ENCODE data around the gene RAB29. TPM values are rescaled to one million over a fixed set of nuclear protein-coding genes. Genes with fewer than 3 reads are reported as not detected.
A peak's percentile ranks its signal among the peaks of the same experiment; 100 is the strongest.

Gene RAB29
- polyA plus RNA-seq, 3 donors = 23.2 to 32.2 (median 31.5) TPM

- H3K4me2 ChIP-seq (replicated peaks; ENCODE audit: extremely low read depth, low read length, poor library complexity, severe bottlenecking) = no peak overlapping the region
- WGBS (ENCODE audit: insufficient coverage) = no CpG with 5 or more reads among the region's 3 CpGs
- H3K9ac ChIP-seq (ENCODE audit: insufficient read depth, low read length, poor library complexity, severe bottlenecking) = no peak overlapping the region
- Mint-ChIP-seq H3K27me3 (ENCODE audit: low read depth in 3 of 3) (peaks cover 23 to 35% (median 24%) of the 10 kb centered on the region in 3 donors), H3K4me3 (no peak overlapping the region), H3K4me1 (peaks cover 13% of the 10 kb centered on the region), H3K27ac (no peak overlapping the region), H3K36me3 (peaks cover 0 to 3% of the 10 kb centered on the region in 2 donors), H3K9me3 (peaks cover 0 to 5% (median 0%) of the 10 kb centered on the region in 7 donors)
- H4K20me1 ChIP-seq (ENCODE audit: insufficient read depth, low read length) = no peaks in the 10 kb centered on the region
- H3K9me3 ChIP-seq (replicated peaks in 1 of 2; ENCODE audit: control insufficient read depth in 1 of 2, insufficient read depth in 1 of 2, low read length in 2 of 2) = no peaks in the 10 kb centered on the region
- DNase-seq = no peak
- no peak overlapping the region for H2AFZ ChIP-seq (ENCODE audit: insufficient read depth, low read depth, low read length, poor library complexity, severe bottlenecking)
- TF ChIP-seq CTCF (IDR thresholded peaks at IDR 0.05) = no peak
- H3K4me1 ChIP-seq (ENCODE audit: control insufficient read depth in 1 of 2, insufficient read depth in 2 of 2, low read length in 2 of 2) = peaks cover 13 to 16% of the 10 kb centered on the region in 2 donors
- no peak overlapping the region for H3K27ac ChIP-seq (ENCODE audit: low read depth in 1 of 2, low read length in 2 of 2)
- H3K4me3 ChIP-seq (replicated peaks in 1 of 3; ENCODE audit: low read depth in 2 of 3, low read length in 3 of 3) = no peak overlapping the region
- peaks cover 10 to 18% of the 10 kb centered on the region in 2 donors for H3K27me3 ChIP-seq (ENCODE audit: control insufficient read depth in 2 of 2, insufficient read depth in 2 of 2, low read length in 2 of 2)
- intact Hi-C loops (cut with micrococcal nuclease) = no loop called here
- H3K79me2 ChIP-seq (ENCODE audit: insufficient read depth, low read length) = no peaks in the 10 kb centered on the region
- H3K36me3 ChIP-seq (replicated peaks in 1 of 2; ENCODE audit: control insufficient read depth in 1 of 2, insufficient read depth in 2 of 2, low read length in 2 of 2) = no peaks in the 10 kb centered on the region
Measured at GRCh38 chr1:205817364-205817763, 42.1 kb upstream of the RAB29 start.

GRCh38 chr1:205813755-205814058, 38.4 kb upstream of the RAB29 start:
- Histone ChIP-seq H3K27ac (ENCODE audit: low read depth in 1 of 2, low read length in 2 of 2) (no peak overlapping the region), H3K27me3 (ENCODE audit: control insufficient read depth in 2 of 2, insufficient read depth in 2 of 2, low read length in 2 of 2) (peaks cover 10 to 20% of the 10 kb centered on the region in 2 donors), H3K9ac (ENCODE audit: insufficient read depth, low read length, poor library complexity, severe bottlenecking) (peak overlapping the region; percentile 66), H2AFZ (ENCODE audit: insufficient read depth, low read depth, low read length, poor library complexity, severe bottlenecking) (peak overlapping the region; percentile 97), H3K4me2 (replicated peaks; ENCODE audit: extremely low read depth, low read length, poor library complexity, severe bottlenecking) (peak overlapping the region; percentile 90), H3K9me3 (replicated peaks in 1 of 2; ENCODE audit: control insufficient read depth in 1 of 2, insufficient read depth in 1 of 2, low read length in 2 of 2) (no peaks in the 10 kb centered on the region), H3K79me2 (ENCODE audit: insufficient read depth, low read length) (no peaks in the 10 kb centered on the region), H3K4me3 (replicated peaks in 1 of 3; ENCODE audit: low read depth in 2 of 3, low read length in 3 of 3) (peak overlapping the region; percentile 69 to 86 (median 74)), H3K4me1 (ENCODE audit: control insufficient read depth in 1 of 2, insufficient read depth in 2 of 2, low read length in 2 of 2) (peaks cover 15 to 18% of the 10 kb centered on the region in 2 donors), H3K36me3 (replicated peaks in 1 of 2; ENCODE audit: control insufficient read depth in 1 of 2, insufficient read depth in 2 of 2, low read length in 2 of 2) (no peaks in the 10 kb centered on the region), H4K20me1 (ENCODE audit: insufficient read depth, low read length) (no peaks in the 10 kb centered on the region)
- H3K27ac Mint-ChIP-seq = peak overlapping the region in 4 of 7 donors; percentile 37 to 79 (median 61)
- peaks cover 0 to 9% of the 10 kb centered on the region in 2 donors for H3K36me3 Mint-ChIP-seq
- 0% methylated on average over 9 of the region's 14 CpGs for WGBS (ENCODE audit: insufficient coverage)
- TF ChIP-seq CTCF (IDR thresholded peaks at IDR 0.05) = no peak
- intact Hi-C loops (cut with micrococcal nuclease) = no loop called here
- peak overlapping the region; percentile 91 to 95 for H3K4me3 Mint-ChIP-seq
- peaks cover 24% of the 10 kb centered on the region for H3K4me1 Mint-ChIP-seq
- DNase-seq = peak in 1 of 3 donors; percentile 34
- peaks cover 31 to 42% (median 33%) of the 10 kb centered on the region in 3 donors for H3K27me3 Mint-ChIP-seq (ENCODE audit: low read depth in 3 of 3)
- H3K9me3 Mint-ChIP-seq = peaks cover 0 to 5% (median 0%) of the 10 kb centered on the region in 7 donors

All from CD14-positive monocyte (primary cell).